Measurements from ENCODE around the gene ZBTB3.
A peak's percentile ranks its signal among the peaks of the same experiment; 100 is the strongest.

The ZBTB3 gene

DNA sequence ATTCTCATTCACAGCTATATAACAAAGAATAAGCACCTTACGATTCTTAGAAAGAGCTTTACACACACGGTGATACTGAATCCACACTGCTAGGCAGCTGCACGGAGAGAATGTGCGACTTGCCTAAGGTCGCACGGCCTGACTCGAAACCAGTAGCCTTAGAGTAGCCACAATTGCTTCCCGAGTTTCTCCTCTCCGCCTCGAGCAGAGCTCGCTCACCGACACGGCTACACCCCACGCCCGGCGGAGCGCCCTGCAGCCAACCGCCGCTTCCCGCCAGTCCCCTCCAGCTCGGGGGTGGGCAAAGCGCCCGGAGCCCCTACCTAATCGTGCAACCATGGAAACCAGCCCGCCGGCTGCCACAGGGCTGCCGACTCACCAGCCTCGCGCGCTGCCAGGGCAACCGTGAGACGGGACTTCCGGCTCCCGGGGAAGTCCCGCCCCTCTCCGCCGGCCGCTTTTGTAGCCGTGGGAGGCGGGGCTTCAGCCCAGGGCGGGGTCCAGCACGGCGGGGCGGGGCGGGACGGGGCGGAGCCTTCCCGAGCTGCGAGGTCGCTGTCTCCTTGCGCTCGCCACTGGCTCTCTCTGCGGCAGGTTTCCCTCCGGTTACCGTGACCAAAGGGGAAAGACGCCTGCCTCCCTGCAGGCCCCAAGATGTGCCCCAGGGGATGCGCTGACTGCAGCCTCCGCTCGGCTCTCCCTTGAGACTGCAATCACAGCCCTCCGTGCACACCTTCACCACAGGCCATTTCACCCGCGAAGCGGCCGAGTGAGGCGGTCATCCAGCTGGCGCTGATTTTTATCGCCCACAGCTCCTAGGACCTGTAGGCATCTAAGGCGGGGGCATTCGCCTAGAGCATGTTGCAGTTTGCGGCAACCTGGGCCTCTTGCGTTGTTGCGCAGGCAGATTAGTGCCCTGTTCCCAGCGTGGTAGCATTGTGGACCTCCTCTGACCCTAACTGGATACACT, 47.8 kb downstream of the ZBTB3 start:
- POLR2A ChIA-PET = interaction anchor here (0.8 to 3.7 kb wide), 20 partner anchors 9 to 149 kb away, joined by 3 to 34 read pairs (median 7); partner anchors contain the start of genes C11orf98, CSKMT, EEF1G and HNRNPUL2
- CTCF ChIA-PET = interaction anchor here (0.7 to 2.1 kb wide), 7 partner anchors 9 to 281 kb away, joined by 3 to 7 read pairs (median 3); no protein-coding TSS in a partner anchor
- Histone ChIP-seq H3K36me3 (ENCODE audit: control insufficient read depth in 2 of 2, insufficient read depth in 1 of 2, low read length in 2 of 2) (peaks cover 13 to 90% of the 10 kb centered on the region in 2 experiments), H3K27ac (ENCODE audit: extremely low read depth, low read depth, low read length) (peak overlapping the region; percentile 62), H3K4me3 (ENCODE audit: low read depth, low read length) (peak overlapping the region; percentile 62), H3K9me3 (ENCODE audit: control insufficient read depth, insufficient read depth, low read depth, low read length) (no peaks in the 10 kb centered on the region), H3K4me1 (ENCODE audit: control insufficient read depth, insufficient read depth, low read length) (peaks cover 3% of the 10 kb centered on the region; the same call in 1 of the 2 replicates)
- TF ChIP-seq BCL11B (tag by site-specific recombination; IDR thresholded peaks at IDR 0.05; ENCODE audit: low read depth) (no peak), ZNF621 (tag by site-specific recombination; IDR thresholded peaks at IDR 0.05) (no peak), ZNF837 (tag by site-specific recombination; IDR thresholded peaks at IDR 0.05) (no peak), SCRT1 (tag by site-specific recombination; IDR thresholded peaks at IDR 0.05; ENCODE audit: borderline replicate concordance) (0 out of 2 replicates have a peak, but pooled peaks have one; percentile 12), ZNF558 (tag by site-specific recombination; IDR thresholded peaks at IDR 0.05) (no peak), ZNF335 (tag by site-specific recombination; conservative IDR thresholded peaks at IDR 0.05) (no peak; the same call in 1 of the 2 replicates), ZNF112 (tag by site-specific recombination; IDR thresholded peaks at IDR 0.05) (no peak), ZNF423 (tag by site-specific recombination; IDR thresholded peaks at IDR 0.05) (peak; percentile 32; the same call in 1 of the 2 replicates), ZNF521 (tag by site-specific recombination; IDR thresholded peaks at IDR 0.05) (no peak), SALL2 (tag by site-specific recombination; IDR thresholded peaks at IDR 0.05; ENCODE audit: borderline replicate concordance) (no peak), MZF1 (tag by site-specific recombination; IDR thresholded peaks at IDR 0.05; ENCODE audit: borderline replicate concordance) (no peak), ZNF169 (tag by site-specific recombination; IDR thresholded peaks at IDR 0.05) (no peak), SCRT2 (tag by site-specific recombination; IDR thresholded peaks at IDR 0.05) (peak; percentile 70), MEIS1 (CRISPR knock-in tag; IDR thresholded peaks at IDR 0.05; ENCODE audit: borderline replicate concordance) (no peak), GFI1B (tag by site-specific recombination; IDR thresholded peaks at IDR 0.05) (0 out of 2 replicates have a peak, but pooled peaks have one; percentile 20), ZNF292 (tag by site-specific recombination; IDR thresholded peaks at IDR 0.05; ENCODE audit: borderline replicate concordance, low read depth) (no peak), ZNF2 (tag by site-specific recombination; IDR thresholded peaks at IDR 0.05) (peak; percentile 59)
- TF ChIP-seq, protein P1, sequence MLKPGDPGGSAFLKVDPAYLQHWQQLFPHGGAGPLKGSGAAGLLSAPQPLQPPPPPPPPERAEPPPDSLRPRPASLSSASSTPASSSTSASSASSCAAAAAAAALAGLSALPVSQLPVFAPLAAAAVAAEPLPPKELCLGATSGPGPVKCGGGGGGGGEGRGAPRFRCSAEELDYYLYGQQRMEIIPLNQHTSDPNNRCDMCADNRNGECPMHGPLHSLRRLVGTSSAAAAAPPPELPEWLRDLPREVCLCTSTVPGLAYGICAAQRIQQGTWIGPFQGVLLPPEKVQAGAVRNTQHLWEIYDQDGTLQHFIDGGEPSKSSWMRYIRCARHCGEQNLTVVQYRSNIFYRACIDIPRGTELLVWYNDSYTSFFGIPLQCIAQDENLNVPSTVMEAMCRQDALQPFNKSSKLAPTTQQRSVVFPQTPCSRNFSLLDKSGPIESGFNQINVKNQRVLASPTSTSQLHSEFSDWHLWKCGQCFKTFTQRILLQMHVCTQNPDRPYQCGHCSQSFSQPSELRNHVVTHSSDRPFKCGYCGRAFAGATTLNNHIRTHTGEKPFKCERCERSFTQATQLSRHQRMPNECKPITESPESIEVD (tag by site-specific recombination; IDR thresholded peaks at IDR 0.05) = no peak
- TF ChIP-seq, protein P2, sequence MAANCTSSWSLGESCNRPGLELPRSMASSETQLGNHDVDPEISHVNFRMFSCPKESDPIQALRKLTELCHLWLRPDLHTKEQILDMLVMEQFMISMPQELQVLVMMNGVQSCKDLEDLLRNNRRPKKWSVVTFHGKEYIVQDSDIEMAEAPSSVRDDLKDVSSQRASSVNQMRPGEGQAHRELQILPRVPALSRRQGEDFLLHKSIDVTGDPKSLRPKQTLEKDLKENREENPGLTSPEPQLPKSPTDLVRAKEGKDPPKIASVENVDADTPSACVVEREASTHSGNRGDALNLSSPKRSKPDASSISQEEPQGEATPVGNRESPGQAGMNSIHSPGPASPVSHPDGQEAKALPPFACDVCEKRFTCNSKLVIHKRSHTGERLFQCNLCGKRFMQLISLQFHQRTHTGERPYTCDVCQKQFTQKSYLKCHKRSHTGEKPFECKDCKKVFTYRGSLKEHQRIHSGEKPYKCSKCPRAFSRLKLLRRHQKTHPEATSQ (tag by site-specific recombination; IDR thresholded peaks at IDR 0.05) = no peak
- TF ChIP-seq, protein P3, sequence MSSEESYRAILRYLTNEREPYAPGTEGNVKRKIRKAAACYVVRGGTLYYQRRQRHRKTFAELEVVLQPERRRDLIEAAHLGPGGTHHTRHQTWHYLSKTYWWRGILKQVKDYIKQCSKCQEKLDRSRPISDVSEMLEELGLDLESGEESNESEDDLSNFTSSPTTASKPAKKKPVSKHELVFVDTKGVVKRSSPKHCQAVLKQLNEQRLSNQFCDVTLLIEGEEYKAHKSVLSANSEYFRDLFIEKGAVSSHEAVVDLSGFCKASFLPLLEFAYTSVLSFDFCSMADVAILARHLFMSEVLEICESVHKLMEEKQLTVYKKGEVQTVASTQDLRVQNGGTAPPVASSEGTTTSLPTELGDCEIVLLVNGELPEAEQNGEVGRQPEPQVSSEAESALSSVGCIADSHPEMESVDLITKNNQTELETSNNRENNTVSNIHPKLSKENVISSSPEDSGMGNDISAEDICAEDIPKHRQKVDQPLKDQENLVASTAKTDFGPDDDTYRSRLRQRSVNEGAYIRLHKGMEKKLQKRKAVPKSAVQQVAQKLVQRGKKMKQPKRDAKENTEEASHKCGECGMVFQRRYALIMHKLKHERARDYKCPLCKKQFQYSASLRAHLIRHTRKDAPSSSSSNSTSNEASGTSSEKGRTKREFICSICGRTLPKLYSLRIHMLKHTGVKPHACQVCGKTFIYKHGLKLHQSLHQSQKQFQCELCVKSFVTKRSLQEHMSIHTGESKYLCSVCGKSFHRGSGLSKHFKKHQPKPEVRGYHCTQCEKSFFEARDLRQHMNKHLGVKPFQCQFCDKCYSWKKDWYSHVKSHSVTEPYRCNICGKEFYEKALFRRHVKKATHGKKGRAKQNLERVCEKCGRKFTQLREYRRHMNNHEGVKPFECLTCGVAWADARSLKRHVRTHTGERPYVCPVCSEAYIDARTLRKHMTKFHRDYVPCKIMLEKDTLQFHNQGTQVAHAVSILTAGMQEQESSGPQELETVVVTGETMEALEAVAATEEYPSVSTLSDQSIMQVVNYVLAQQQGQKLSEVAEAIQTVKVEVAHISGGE (tag by site-specific recombination; conservative IDR thresholded peaks at IDR 0.05; ENCODE audit: low read depth) = peak; percentile 51
- TF ChIP-seq, protein P4, sequence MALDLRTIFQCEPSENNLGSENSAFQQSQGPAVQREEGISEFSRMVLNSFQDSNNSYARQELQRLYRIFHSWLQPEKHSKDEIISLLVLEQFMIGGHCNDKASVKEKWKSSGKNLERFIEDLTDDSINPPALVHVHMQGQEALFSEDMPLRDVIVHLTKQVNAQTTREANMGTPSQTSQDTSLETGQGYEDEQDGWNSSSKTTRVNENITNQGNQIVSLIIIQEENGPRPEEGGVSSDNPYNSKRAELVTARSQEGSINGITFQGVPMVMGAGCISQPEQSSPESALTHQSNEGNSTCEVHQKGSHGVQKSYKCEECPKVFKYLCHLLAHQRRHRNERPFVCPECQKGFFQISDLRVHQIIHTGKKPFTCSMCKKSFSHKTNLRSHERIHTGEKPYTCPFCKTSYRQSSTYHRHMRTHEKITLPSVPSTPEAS (tag by site-specific recombination; IDR thresholded peaks at IDR 0.05) = no peak
- TF ChIP-seq, protein P5, sequence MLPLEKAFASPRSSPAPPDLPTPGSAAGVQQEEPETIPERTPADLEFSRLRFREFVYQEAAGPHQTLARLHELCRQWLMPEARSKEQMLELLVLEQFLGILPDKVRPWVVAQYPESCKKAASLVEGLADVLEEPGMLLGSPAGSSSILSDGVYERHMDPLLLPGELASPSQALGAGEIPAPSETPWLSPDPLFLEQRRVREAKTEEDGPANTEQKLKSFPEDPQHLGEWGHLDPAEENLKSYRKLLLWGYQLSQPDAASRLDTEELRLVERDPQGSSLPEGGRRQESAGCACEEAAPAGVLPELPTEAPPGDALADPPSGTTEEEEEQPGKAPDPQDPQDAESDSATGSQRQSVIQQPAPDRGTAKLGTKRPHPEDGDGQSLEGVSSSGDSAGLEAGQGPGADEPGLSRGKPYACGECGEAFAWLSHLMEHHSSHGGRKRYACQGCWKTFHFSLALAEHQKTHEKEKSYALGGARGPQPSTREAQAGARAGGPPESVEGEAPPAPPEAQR (tag by site-specific recombination; IDR thresholded peaks at IDR 0.05) = no peak
- TF ChIP-seq, protein P6, sequence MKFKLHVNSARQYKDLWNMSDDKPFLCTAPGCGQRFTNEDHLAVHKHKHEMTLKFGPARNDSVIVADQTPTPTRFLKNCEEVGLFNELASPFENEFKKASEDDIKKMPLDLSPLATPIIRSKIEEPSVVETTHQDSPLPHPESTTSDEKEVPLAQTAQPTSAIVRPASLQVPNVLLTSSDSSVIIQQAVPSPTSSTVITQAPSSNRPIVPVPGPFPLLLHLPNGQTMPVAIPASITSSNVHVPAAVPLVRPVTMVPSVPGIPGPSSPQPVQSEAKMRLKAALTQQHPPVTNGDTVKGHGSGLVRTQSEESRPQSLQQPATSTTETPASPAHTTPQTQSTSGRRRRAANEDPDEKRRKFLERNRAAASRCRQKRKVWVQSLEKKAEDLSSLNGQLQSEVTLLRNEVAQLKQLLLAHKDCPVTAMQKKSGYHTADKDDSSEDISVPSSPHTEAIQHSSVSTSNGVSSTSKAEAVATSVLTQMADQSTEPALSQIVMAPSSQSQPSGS (tag by site-specific recombination; IDR thresholded peaks at IDR 0.05; ENCODE audit: low read depth) = no peak
- TF ChIP-seq, protein P7, sequence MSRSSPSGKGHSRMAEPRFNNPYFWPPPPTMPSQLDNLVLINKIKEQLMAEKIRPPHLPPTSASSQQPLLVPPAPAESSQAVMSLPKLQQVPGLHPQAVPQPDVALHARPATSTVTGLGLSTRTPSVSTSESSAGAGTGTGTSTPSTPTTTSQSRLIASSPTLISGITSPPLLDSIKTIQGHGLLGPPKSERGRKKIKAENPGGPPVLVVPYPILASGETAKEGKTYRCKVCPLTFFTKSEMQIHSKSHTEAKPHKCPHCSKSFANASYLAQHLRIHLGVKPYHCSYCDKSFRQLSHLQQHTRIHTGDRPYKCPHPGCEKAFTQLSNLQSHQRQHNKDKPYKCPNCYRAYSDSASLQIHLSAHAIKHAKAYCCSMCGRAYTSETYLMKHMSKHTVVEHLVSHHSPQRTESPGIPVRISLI (tag by site-specific recombination; IDR thresholded peaks at IDR 0.05) = no peak

Measured in HEK293 (cell line).